GM18519 (cell line): ENCODE data around the gene GABRB1.
A peak's percentile ranks its signal among the peaks of the same experiment; 100 is the strongest.
"Not testable (repeated sequence)": the region's sequence is repeated elsewhere in the genome, so short reads cannot be mapped to it uniquely, and the experiment has no call there.

Experiments used
- ATAC-seq: cut with Tn5 transposase; IDR thresholded peaks from one replicate; pipeline ENCODE4 v1.9.1; 2021; ENCODE audit warnings: mild to moderate bottlenecking, moderate library complexity; ENCODE audit not compliant: unreplicated experiment, low FRiP score

The GABRB1 gene

DNA sequence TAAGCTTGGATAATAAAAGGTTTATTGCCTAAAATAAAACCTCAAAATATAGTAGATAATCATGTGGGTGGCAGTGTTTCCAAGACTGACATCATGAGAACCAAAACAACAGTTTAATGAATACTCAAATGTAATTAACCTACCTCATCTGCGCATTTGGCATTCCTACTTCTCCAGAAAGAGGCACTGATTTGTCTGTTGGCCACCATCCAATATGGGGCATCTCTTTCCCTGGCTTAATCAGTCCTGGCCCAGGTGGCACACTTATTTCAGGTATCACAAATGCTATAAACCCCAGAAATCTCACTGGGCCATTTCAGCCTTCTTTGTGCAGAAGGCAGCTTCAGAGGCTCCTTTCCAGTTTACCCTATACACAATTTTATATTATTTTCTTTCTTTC lies 239.9 kb downstream of the GABRB1 start:
- ATAC-seq, result no peak

DNA sequence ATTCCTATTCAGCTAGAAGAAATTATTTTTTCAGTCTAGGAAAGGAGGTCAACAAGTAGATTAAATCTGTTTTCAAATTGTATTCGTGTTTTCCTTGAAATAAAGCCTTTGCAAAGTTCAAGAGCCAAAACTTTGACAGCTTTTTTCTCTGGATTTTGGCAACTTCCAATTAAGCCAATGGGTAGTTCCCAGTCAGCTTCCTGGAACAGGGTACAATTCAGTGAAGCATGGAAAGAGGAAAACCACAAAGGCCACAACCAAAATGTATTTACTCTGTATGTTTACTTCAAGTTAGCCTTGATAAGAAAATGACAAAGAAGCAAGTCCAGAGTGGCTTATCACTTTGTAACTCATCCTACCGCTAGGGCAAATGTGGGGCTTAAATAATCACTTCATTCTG lies 243.5 kb downstream of the GABRB1 start:
- no peak for ATAC-seq

- no peak for ATAC-seq
These were observed 244.2 kb downstream of the GABRB1 start for GRCh38 chr4:47275595-47275994.

- no peak for ATAC-seq
These were observed 247.3 kb downstream of the GABRB1 start for GRCh38 chr4:47278631-47279030.

GRCh38 chr4:47287735-47288134 lies 256.4 kb downstream of the GABRB1 start:
- peak; percentile 89 for ATAC-seq

- no peak for ATAC-seq
These were observed 258.4 kb downstream of the GABRB1 start for GRCh38 chr4:47289805-47290204.

DNA sequence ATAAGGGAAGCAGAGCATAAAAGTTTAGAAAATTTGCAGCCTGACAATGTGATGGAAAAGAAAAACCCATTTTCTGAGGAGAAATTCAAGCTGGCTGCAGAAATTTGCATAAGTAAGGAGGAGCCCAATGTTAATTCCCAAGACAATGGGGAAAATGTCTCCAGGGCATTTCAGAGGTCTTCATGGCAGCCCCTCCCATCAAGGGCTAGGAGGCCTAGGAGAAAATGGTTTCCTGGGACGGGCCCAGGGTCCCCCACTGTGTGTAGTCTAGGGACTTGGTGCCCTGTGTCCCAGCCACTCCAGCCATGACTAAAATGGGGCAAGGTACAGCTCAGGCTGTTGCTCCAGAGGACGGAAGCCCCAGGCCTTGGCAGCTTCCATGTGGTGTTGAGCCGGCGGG lies 259.5 kb downstream of the GABRB1 start:
- not testable (repeated sequence) for ATAC-seq

DNA sequence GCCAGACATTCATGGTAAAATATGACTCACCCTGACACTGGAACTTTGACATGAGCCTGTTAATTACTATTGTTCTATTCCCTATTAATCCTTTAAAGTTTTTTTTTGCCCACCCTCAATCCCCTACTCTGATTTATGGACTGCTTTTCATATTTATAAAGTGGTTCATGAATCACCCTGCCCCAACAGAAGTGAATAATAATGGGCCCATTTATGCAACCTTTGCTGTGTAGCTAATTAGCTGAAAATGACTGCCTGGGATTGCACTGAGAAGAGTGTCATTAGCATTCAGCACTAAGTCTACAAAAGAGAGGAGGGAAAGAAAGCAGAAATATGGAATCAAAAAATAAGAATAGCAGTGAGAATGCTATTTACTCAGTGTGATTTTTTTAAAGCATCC lies 277.8 kb downstream of the GABRB1 start:
- no peak for ATAC-seq

- no peak for ATAC-seq
These were observed 280.8 kb downstream of the GABRB1 start for GRCh38 chr4:47312170-47312569.

DNA sequence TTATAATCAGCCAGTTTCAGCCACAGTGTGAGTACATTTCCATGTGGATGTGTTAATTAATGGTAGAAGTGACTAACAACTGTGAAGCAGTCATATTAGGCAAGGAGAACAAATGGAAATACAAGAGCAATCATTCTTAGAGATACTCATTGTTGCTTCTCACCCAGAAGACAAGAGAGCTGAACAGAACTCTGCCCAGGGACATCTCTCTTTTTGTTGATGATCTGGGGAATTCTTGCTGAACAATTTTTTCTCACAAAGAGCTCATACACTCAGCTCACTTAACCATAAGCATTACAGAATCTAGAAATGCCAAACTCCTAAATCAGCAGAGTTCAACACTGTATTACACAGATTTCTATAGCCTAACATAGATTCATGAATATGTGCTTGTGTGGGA lies 282.0 kb downstream of the GABRB1 start:
- ATAC-seq, result no peak

- ATAC-seq, result peak; percentile 90
These were observed 284.0 kb downstream of the GABRB1 start for GRCh38 chr4:47315346-47315745.

DNA sequence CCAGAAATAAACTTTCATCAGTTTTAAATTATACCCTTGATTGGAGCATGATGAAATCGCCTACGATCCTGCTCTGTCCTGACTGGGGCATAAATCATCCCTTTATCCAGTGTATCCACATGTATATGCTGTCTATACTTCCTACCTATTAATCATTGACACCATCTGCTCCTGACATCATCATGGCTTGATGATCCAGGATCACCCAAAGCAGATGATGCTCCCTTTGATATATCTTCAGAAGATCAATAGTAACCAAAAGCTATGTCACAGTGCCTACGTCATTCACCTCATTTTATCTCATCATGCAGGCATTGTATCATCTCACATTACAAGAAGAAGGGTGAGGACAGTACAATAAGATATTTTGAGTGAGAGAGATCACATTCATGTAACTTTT lies 294.7 kb downstream of the GABRB1 start:
- no peak for ATAC-seq

GRCh38 chr4:47330866-47331265 lies 299.5 kb downstream of the GABRB1 start:
- ATAC-seq, result no peak

- ATAC-seq, result no peak
These were observed 303.3 kb downstream of the GABRB1 start for GRCh38 chr4:47334652-47335051.

GRCh38 chr4:47337893-47338292 lies 306.5 kb downstream of the GABRB1 start:
- no peak for ATAC-seq

DNA sequence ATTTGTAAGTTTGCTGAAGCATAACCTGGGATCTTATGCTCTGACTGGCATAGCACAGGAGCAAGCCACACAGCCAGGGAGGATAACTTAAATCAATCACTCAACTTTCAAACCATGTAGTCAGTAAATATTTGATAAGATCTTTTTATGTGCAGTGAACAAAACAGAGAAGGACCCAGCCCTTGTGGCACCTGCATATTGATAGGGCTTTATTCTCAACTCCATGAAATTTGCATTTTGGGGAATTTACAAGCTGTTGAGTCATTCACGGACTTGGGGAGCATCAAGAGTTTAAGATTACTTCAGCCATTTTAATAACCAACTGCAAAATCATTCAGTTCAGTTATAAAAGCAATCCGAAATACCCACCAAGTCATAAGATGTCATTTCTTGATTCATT lies 309.5 kb downstream of the GABRB1 start:
- ATAC-seq, result no peak

DNA sequence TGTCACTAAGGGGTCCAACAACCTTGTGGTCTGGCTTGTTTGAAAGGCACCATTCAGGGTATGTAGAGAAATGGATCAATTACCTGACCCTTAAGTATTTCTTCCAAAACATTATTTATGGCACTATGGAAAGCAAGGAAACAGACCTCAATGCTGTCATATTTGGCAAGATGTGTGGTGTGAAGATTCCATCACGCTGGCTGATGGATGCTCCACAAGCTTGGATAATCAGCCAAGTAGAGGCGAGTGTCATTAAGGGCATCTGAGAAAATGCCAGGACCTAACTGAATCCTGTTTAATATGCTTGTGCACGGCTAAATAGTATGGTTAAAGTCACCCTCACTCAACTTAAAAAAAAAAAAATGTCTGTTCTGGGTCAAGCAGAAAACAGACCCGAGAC lies 311.4 kb downstream of the GABRB1 start:
- no peak for ATAC-seq

- no peak for ATAC-seq
These were observed 318.0 kb downstream of the GABRB1 start for GRCh38 chr4:47349326-47349725.

GRCh38 chr4:47355568-47355967 lies 324.2 kb downstream of the GABRB1 start:
- ATAC-seq, result no peak

- no peak for ATAC-seq
These were observed 328.5 kb downstream of the GABRB1 start for GRCh38 chr4:47359891-47360290.

DNA sequence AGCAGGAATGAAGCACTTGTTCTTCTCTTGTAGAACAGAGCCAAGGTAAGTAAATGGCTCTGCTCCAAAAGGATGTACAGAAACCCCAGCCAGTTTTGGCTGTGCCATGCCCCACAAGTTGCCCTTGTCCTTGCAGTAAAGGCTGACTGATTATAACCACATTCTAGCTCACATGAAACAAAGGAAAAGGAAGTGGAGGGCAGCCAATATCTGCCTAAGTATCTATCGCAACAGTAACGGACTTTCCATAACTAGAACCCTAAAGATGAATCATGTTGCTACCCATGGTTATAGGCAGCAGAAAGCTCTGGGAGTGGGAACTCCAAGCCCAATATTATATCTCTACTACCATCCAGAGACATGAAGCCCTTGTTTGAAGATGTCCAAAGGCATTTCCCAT lies 336.4 kb downstream of the GABRB1 start:
- ATAC-seq, result no peak

GRCh38 chr4:47368211-47368610 lies 336.8 kb downstream of the GABRB1 start:
- no peak for ATAC-seq

DNA sequence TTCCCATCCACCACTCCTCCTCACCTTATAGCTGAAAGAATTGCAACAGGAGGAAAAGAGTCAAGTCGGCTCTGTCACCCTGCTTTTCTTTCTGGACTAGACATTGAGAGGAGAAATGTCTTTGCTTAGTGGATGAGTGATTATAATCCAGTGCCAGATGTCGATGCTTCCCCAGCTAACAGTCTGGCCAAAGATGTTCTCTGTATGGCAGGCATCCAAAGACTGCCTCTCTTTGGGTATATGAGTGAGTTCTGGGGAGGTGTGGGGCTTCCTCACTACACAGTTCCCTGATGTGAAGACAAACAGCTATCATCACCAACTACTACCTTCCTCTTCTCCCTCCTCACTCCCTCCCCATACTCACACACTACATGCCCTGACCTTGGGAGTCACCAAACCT lies 341.2 kb downstream of the GABRB1 start:
- no peak for ATAC-seq
